Suprapubic skin (tissue), 4 donors: Measurements from ENCODE around the gene RINL. TPM values are rescaled to one million over a fixed set of nuclear protein-coding genes. Genes with fewer than 3 reads are reported as not detected.
"Not testable (repeated sequence)": the region's sequence is repeated elsewhere in the genome, so short reads cannot be mapped to it uniquely, and the experiment has no call there.

Source experiments
- DNase-seq, 2 donors: peaks; one replicate each; pipeline ENCODE4 v3.0.0-alpha.2; 2019; ENCODE audit warnings: low spot score in 2 of 2
- H3K27ac ChIP-seq: fragments of 200-600 bp; sonication (generic); one replicate; pipeline ENCODE4 v1.5.1; 2019
- H3K27me3 ChIP-seq: fragments of 200-600 bp; sonication (generic); one replicate; pipeline ENCODE4 v1.5.1; 2019
- H3K36me3 ChIP-seq: fragments of 200-600 bp; sonication (generic); one replicate; pipeline ENCODE4 v1.5.1; 2019
- H3K4me1 ChIP-seq: fragments of 200-600 bp; sonication (generic); one replicate; pipeline ENCODE4 v1.5.1; 2019
- H3K4me3 ChIP-seq: fragments of 200-600 bp; sonication (generic); one replicate; pipeline ENCODE4 v1.5.1; 2019; ENCODE audit warnings: mild to moderate bottlenecking
- H3K9me3 ChIP-seq: fragments of 200-600 bp; sonication (generic); one replicate; pipeline ENCODE4 v1.5.1; 2019
- CTCF ChIP-seq, 2 donors: fragments of 200-600 bp in 1 of 2; fragments of 450-650 bp in 1 of 2; sonication (generic) in 1 of 2; IDR thresholded peaks; one replicate each; pipeline ENCODE4 v1.5.1; 2016 to 2019; ENCODE audit warnings: antibody characterized with exemption in 2 of 2, mild to moderate bottlenecking in 1 of 2, moderate library complexity in 1 of 2
- EP300 ChIP-seq: sonication (generic); formaldehyde crosslinking; IDR thresholded peaks from one replicate; pipeline ENCODE4 v1.6.1; 2017; ENCODE audit warnings: antibody characterized with exemption
- POLR2A ChIP-seq, 2 donors: fragments of 450-650 bp; IDR thresholded peaks; one replicate each; pipeline ENCODE4 v1.6.1; 2017; ENCODE audit warnings: antibody characterized with exemption in 2 of 2, mild to moderate bottlenecking in 2 of 2, moderate library complexity in 2 of 2
- POLR2AphosphoS5 ChIP-seq, 3 donors: sonication (generic); formaldehyde crosslinking; IDR thresholded peaks; one replicate each; pipeline ENCODE4 v1.6.1; 2017; ENCODE audit warnings: antibody characterized with exemption in 3 of 3
- WGBS: methylation state at CpG from one replicate; pipeline ENCODE4 v1.1.5; 2018; 5-methylcytosine and 5-hydroxymethylcytosine counted together
- total RNA-seq, 4 donors: library from RNA; depleted of rRNA; stranded (reverse); fragments of >200 nt; gene quantifications; one replicate each; pipeline ENCODE4 v1.1.0, GENCODE V29; 2016

RINL gene
- total RNA-seq, 4 donors from 2014 or later, result 5.1 to 17.2 (median 9.2) TPM

- H3K27me3 ChIP-seq, result no peaks in the 10 kb centered on the region
- H3K4me1 ChIP-seq, result peaks cover 9% of the 10 kb centered on the region
- H3K4me3 ChIP-seq, result no peak overlapping the region
- H3K27ac ChIP-seq, result no peak overlapping the region
- WGBS, result 82% methylated on average over 6 of the region's 6 CpGs
- DNase-seq, result no peak
- no peaks in the 10 kb centered on the region for H3K9me3 ChIP-seq
- peaks cover 48% of the 10 kb centered on the region for H3K36me3 ChIP-seq
- TF ChIP-seq EP300, result no peak
Observed at GRCh38 chr19:38891771-38892170, 13.7 kb upstream of the RINL start.

GRCh38 chr19:38890686-38891085 is 12.6 kb upstream of the RINL start:
- TF ChIP-seq POLR2AphosphoS5 (IDR thresholded peaks at IDR 0.05), result no peak
- no peak for TF ChIP-seq POLR2A (IDR thresholded peaks at IDR 0.05)
- no peak for TF ChIP-seq CTCF (IDR thresholded peaks at IDR 0.05)
- no peak for TF ChIP-seq EP300
- Histone ChIP-seq H3K9me3 (no peaks in the 10 kb centered on the region), H3K4me3 (no peak overlapping the region), H3K36me3 (peaks cover 48% of the 10 kb centered on the region), H3K4me1 (peaks cover 4% of the 10 kb centered on the region), H3K27ac (no peak overlapping the region), H3K27me3 (no peaks in the 10 kb centered on the region)
- DNase-seq, result no peak

- Histone ChIP-seq H3K27me3 (no peaks in the 10 kb centered on the region), H3K27ac (no peak overlapping the region), H3K9me3 (no peaks in the 10 kb centered on the region), H3K4me3 (no peak overlapping the region), H3K4me1 (no peaks in the 10 kb centered on the region), H3K36me3 (peaks cover 48% of the 10 kb centered on the region)
- TF ChIP-seq POLR2A (IDR thresholded peaks at IDR 0.05) (no peak), POLR2AphosphoS5 (IDR thresholded peaks at IDR 0.05) (no peak), EP300 (no peak), CTCF (IDR thresholded peaks at IDR 0.05) (no peak)
- DNase-seq, result no peak
- 100% methylated on average over 4 of the region's 8 CpGs for WGBS
Observed at GRCh38 chr19:38889803-38890202, 11.7 kb upstream of the RINL start.

GRCh38 chr19:38888876-38889275 is 10.8 kb upstream of the RINL start:
- peaks cover 43% of the 10 kb centered on the region for H3K36me3 ChIP-seq

GRCh38 chr19:38884691-38885090 is 6.6 kb upstream of the RINL start:
- WGBS, result 91% methylated on average over 3 of the region's 3 CpGs
- H3K36me3 ChIP-seq, result peaks cover 60% of the 10 kb centered on the region
- not testable (repeated sequence) for H3K4me1 ChIP-seq, DNase-seq, H3K9me3 ChIP-seq, H3K27me3 ChIP-seq, H3K4me3 ChIP-seq, H3K27ac ChIP-seq

More at GRCh38 chr19:38888876-38889275, 10.8 kb upstream of the RINL start:
- DNase-seq, result no peak
- Histone ChIP-seq H3K4me3 (no peak overlapping the region), H3K9me3 (no peaks in the 10 kb centered on the region), H3K27ac (no peak overlapping the region), H3K4me1 (no peaks in the 10 kb centered on the region), H3K27me3 (no peaks in the 10 kb centered on the region)
- TF ChIP-seq EP300 (no peak), CTCF (IDR thresholded peaks at IDR 0.05) (no peak), POLR2AphosphoS5 (IDR thresholded peaks at IDR 0.05) (no peak), POLR2A (IDR thresholded peaks at IDR 0.05) (no peak)
- whole genome bisulfite sequencing, result 88% methylated on average over 11 of the region's 17 CpGs

GRCh38 chr19:38883286-38883685 is 5.2 kb upstream of the RINL start:
- no peak for DNase-seq
- H3K9me3 ChIP-seq, result no peaks in the 10 kb centered on the region
- H3K4me3 ChIP-seq, result no peak overlapping the region
- no peak for TF ChIP-seq EP300
- no peak for TF ChIP-seq POLR2AphosphoS5 (IDR thresholded peaks at IDR 0.05)
- TF ChIP-seq POLR2A (IDR thresholded peaks at IDR 0.05), result no peak
- TF ChIP-seq CTCF (IDR thresholded peaks at IDR 0.05), result no peak
- H3K36me3 ChIP-seq, result peaks cover 55% of the 10 kb centered on the region
- no peak overlapping the region for H3K27ac ChIP-seq
- no peaks in the 10 kb centered on the region for H3K27me3 ChIP-seq
- WGBS, result 93% methylated on average over 8 of the region's 9 CpGs
- H3K4me1 ChIP-seq, result no peaks in the 10 kb centered on the region
